Activated CD4-positive, alpha-beta T cell treated with anti-CD3 and anti-CD28 coated beads, Interleukin-2, amount 50 U/mL, for 1 hour (primary cell): Measurements from ENCODE around the gene NBAS.

Experiments
- DNase-seq: peaks from one replicate; pipeline ENCODE4 v3.0.0-alpha.2; 2020

The NBAS gene

DNA sequence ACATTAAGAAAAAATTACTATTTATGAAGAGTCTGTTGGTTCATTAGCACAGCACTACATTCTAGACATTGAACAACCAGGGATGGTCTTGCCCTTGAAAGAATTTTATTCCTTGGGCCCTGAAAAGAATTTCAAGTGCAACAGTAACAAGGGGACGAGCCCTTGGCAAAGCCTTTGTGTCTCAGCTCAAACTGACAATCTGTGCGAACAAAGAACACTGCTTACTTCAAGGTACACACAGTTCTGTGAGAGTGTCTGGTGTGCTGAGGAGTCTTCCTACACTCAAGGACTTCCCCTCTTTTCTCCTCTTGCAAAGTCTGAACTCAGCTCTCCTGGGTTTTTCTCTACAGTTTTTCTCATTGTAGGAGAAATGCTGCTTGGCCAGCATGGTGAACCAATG is 373.4 kb downstream of the NBAS start:
- DNase-seq = no peak

GRCh38 chr2:15186118-15186517 is 375.0 kb downstream of the NBAS start:
- DNase-seq = no peak

GRCh38 chr2:15184491-15184890 is 376.6 kb downstream of the NBAS start:
- no peak for DNase-seq

GRCh38 chr2:15182275-15182674 is 378.9 kb downstream of the NBAS start:
- DNase-seq = no peak

DNA sequence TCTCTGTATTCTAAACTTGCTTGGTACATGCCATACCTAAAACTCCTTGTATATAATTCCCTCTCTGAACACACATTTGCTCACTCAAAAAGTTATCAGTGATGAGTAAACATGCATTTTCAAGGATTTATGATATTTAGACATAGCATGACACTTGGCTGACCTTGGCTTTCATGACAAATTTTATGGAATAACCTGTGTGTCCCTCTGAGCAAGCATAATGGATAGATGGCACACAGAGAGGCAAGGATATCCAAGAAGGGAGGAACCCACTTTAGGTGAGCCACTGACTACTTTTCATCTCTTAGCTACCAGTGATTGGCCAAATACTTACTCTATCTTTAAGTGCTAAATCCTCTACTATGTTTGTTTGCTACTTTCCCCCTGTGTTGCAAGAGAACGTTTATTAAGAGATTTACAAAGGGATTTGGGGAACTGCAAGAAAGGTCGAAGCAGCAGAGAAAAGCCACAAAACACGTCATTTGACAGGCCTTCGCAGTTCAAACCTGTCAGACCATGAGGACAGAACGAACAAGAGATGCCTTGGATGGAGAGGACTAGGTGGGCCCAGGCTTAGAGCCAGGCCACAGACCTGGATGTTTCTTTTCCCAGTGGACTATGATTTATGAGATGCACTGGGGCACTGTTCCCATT is 379.9 kb downstream of the NBAS start:
- no peak for DNase-seq

- DNase-seq = no peak
These were observed 380.8 kb downstream of the NBAS start for GRCh38 chr2:15180379-15180778.

DNA sequence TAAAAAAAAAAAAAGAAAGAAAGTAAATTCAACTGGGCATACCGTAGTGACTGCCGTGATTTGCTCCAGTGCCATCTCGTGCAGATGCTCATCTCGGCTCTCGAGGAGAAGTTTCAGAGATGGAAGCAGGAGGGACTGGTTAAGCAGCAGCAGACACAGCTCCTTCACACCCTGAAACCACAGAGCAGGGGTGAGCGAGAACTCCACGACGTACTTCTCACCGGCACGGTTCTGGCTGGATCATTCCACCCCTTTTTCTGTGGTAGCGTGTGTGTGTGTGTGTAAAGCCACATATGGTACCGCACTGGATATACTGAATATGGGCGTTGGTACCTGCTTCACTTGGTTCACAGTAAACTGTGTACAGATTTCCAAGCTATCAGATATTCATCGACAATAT is 382.2 kb downstream of the NBAS start:
- no peak for DNase-seq

DNA sequence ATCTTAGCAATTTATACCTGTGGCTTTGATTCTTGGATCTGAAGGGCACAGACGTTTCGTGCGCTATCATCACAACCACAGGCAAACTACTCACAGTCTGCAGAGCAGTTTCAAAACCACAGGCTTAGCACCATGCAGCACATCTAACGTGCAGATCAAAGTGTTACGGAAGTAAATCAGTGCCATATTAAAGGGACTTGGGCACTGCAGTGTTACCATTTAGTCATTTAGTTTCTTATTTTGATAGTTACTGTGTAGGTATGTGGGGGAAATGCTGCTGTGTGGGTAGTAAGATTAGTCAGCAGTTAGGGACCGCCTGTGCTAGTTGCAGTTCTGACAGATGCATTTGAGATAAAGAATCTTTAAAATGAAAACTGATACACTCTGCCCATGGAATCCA is 384.0 kb downstream of the NBAS start:
- DNase-seq = peak; percentile 39

DNA sequence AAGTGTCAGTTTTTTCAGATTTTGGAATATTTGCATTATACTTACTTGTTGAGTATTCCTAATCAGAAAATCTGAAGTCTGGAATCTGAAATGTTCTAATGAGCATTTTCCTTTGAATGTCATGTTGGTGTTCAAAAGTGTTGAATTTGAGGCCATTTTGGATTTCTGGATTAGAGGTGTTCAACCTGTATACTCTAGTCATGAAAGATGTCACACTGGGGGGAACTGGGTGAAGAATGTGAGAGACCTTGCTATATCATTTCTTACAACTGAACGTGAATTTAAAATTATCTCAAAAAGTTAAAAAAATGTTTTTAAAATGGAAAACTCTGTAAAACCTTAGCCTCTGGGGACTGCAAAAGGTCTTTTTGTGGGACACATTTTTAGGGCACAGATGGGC is 384.5 kb downstream of the NBAS start:
- DNase-seq = no peak

GRCh38 chr2:15174567-15174966 is 386.6 kb downstream of the NBAS start:
- no peak for DNase-seq

DNA sequence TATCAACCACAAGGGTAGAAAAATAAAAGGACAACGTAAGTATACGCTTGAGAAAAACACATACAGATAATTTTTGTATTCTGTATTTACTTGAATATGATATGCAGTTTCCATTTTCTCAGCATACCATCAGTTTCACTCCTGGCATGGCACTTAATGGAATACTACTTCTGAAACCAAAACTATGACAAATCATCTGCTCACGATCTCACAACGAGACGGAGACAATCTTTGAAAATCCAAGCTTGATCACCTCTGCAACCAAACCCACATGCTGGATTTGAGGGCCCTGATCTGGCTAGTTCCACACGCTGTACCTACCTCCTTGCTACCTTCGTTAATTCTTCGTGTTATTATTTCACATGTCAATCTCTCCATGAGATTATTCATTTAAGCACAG is 387.6 kb downstream of the NBAS start:
- no peak for DNase-seq

DNA sequence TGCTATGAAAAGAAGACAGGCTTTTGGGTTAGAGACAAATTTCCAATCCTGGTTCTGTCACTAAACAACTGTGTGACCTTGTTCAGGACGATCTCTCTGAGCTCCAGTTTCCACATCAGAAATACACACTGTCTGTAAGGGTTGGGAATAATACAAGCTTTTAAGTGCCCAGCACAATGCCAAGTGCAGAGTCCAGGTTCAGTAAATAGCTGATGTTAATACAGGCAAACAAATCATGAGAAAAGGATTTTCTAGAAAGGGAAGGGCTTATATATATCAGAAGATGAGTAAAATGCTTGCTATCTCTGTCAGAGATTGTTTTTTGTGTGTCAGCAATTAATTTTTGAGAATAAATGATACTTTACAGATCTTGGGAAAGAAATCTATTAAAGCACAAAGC is 388.3 kb downstream of the NBAS start:
- DNase-seq = no peak

- no peak for DNase-seq
These were observed 390.9 kb downstream of the NBAS start for GRCh38 chr2:15170070-15170775.

GRCh38 chr2:15169326-15170069 is 391.6 kb downstream of the NBAS start:
- DNase-seq = no peak

- no peak for DNase-seq
These were observed 393.0 kb downstream of the NBAS start for GRCh38 chr2:15168116-15168515.

DNA sequence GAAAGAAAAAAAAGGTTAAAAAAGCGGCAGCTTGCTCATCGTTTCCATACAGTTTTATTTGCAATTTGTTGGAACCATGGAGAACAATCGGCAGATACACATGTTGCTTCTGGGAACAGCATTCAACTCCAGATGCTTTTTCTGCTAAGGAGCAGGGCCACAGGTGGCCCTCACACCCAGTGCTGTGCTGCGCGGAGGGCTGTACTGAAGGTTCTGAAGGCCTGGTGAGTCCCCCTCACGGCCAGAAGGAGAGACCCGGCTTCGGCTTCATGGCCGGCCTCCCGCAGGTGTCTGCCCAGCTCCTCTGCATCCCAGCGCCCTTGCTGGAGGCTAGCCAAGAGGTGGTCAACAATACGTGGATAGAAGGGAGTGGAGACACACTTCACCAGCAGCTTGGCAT is 394.3 kb downstream of the NBAS start:
- DNase-seq = no peak

GRCh38 chr2:15163326-15163725 is 397.8 kb downstream of the NBAS start:
- no peak for DNase-seq

DNA sequence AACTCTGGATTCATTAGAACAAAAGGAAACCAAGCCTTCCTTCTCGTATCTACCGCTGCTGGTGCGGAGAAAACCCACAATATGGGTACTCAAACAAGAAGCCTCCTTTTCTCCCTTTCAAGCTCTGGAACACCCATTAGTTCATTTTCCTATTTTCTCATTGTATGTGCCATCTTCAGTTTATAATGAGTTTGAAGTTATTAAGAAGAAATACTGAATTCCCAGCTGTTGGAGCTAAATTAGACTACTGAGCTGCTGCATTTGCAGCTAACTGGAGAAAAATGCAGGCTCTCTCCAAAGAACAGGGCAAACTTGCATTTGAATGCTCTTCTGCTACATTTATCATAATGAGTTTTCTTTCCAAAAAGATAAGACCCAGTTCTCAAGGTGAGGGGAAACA is 398.5 kb downstream of the NBAS start:
- no peak for DNase-seq

GRCh38 chr2:15160201-15160991 is 400.7 kb downstream of the NBAS start:
- DNase-seq = no peak

GRCh38 chr2:15159751-15160177 is 401.4 kb downstream of the NBAS start:
- DNase-seq = no peak

DNA sequence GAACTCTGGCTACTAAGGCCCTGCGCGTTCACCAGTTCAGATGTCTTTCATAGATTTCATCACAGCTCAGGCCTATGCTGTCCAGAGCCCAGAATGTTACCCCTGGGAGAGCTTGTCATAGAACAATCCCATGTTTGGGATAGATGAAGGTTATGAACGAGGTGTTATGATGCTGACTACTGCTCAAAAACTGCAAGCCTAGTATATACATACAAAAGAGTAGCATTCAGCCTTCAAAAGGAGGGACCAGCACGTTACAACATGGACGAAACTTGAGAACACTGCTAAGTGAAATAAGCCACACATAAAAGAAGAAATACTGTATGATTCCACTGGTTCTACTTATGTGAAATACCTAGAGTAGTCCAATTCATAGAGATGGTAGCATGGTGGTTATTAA is 401.9 kb downstream of the NBAS start:
- DNase-seq = no peak

DNA sequence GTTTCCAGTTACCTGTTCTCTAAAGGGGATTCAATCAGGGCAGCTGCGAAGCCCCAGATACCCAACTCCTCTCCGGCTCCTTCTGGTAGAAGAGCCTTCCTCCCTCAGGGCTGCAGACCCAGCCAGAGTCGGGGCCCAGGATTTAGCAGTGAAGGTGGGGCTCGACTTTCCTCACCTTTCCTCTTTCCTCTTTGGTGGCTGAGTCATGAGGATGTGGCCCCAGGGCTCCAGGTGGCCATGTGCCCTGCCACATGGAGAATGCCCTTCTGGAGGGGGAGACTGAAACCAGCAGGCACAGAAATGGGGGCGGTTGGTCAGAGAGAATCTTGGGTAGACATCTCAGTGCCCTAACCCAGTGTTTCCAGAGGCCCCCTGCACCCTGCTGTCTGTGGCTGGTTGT is 402.6 kb downstream of the NBAS start:
- DNase-seq = no peak

DNA sequence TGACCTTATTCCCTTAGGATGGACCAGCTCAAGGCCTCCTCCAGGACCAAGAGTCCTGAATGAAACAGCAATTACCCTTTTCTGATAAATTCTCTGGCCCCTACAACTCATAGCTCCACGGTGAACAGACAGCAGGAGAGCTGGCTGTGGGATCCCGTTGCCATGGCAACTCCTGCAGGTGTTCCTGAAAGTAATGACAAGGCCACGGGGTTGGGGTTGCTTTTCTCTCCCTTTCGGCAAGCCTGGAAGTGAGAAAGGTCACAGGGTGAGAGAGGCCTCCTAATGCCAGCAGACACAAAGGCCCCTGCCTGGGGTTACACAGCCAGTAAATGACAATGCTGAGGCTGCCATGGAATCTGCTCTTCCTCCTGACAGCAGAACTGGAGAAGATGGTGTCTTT is 403.0 kb downstream of the NBAS start:
- no peak for DNase-seq
